Upper lobe of right lung (tissue), 1 donor: ENCODE data around the gene TRIM8. TPM values are rescaled to one million over a fixed set of nuclear protein-coding genes. Genes with fewer than 3 reads are reported as not detected.
A peak's percentile ranks its signal among the peaks of the same experiment; 100 is the strongest.

ENCODE experiments used
- ATAC-seq: fragments of 200-7000 bp; cut with Tn5 transposase; one replicate; pipeline ENCODE4 v1.9.1; 2020; ENCODE audit warnings: mild to moderate bottlenecking, moderate library complexity
- DNase-seq: peaks from one replicate; pipeline ENCODE4 v3.0.0-alpha.2; 2020
- H3K27ac ChIP-seq: fragments of 200-600 bp; one replicate; pipeline ENCODE4 v1.8.0; 2022
- H3K27me3 ChIP-seq: fragments of 200-600 bp; one replicate; pipeline ENCODE4 v1.8.0; 2022; ENCODE audit warnings: mild to moderate bottlenecking
- H3K36me3 ChIP-seq: fragments of 200-600 bp; one replicate; pipeline ENCODE4 v1.8.0; 2022
- H3K4me1 ChIP-seq: fragments of 200-600 bp; one replicate; pipeline ENCODE4 v1.8.0; 2022
- H3K4me3 ChIP-seq: fragments of 200-600 bp; one replicate; pipeline ENCODE4 v1.8.0; 2022; ENCODE audit warnings: mild to moderate bottlenecking
- H3K9me3 ChIP-seq: fragments of 200-600 bp; one replicate; pipeline ENCODE4 v1.8.0; 2022
- intact Hi-C: fragments of 100-400 bp; cut with DNase I; formaldehyde crosslinking; loops from one replicate; pipeline ENCODE4 v1.11.0; 2022
- total RNA-seq: library from RNA; stranded (reverse); fragmentation: NEBNext Ultra II Directional; extraction: Animal tissue kit (Norgen Biotek cat#: 25700); gene quantifications from one replicate; pipeline ENCODE4 v1.2.1, GENCODE V29; 2021
- TF ChIP-seq, protein P1 (sequence below): fragments of 200-600 bp; IDR thresholded peaks from one replicate; pipeline ENCODE4 v1.8.0; 2022; ENCODE audit warnings: antibody characterized with exemption
- donor health status: DM: no; HTN: yes; CAD: no; lungs with severe emphysema.

TRIM8 gene
- total RNA-seq, 1 donor from 2014 or later, result 146 TPM

DNA sequence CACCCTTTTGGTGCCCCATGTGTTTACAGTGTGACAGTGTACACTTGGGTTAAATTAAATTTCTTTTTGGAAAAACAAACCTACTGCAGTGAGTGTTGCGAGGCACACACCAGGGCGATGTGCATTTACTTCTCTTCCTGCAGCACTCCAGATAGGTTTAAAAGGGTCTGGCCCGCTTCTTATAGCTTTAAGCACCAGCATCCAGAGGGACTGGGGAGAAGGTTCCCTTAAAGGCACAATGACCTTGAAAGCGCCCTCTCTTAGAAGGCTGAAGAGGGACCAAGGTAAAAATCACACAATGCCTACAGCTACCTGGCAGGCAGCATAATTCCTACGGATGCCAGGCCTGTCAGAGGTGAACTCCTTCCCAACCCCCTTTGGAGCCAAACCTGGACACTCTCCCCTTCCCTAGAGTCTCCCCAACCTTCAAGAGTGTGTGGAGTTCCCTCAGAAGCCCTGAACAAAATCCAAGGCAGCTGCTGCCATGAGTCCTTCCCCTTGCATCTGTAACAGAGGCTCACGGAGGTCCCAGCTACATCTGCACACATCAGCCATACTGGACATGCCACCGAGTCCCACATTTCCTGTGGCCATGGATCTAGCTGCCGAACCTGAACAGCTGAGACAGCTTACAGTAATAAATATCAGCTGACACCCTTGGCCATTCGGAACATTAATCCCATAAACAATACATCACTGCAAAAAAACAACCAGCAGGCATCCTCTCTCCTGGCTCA lies 33.2 kb downstream of the TRIM8 start:
- Histone ChIP-seq H3K4me3 (no peak overlapping the region), H3K4me1 (peaks cover 66% of the 10 kb centered on the region), H3K9me3 (no peaks in the 10 kb centered on the region), H3K27me3 (no peaks in the 10 kb centered on the region), H3K36me3 (no peaks in the 10 kb centered on the region), H3K27ac (peak overlapping the region; percentile 89)
- TF ChIP-seq, protein P1, sequence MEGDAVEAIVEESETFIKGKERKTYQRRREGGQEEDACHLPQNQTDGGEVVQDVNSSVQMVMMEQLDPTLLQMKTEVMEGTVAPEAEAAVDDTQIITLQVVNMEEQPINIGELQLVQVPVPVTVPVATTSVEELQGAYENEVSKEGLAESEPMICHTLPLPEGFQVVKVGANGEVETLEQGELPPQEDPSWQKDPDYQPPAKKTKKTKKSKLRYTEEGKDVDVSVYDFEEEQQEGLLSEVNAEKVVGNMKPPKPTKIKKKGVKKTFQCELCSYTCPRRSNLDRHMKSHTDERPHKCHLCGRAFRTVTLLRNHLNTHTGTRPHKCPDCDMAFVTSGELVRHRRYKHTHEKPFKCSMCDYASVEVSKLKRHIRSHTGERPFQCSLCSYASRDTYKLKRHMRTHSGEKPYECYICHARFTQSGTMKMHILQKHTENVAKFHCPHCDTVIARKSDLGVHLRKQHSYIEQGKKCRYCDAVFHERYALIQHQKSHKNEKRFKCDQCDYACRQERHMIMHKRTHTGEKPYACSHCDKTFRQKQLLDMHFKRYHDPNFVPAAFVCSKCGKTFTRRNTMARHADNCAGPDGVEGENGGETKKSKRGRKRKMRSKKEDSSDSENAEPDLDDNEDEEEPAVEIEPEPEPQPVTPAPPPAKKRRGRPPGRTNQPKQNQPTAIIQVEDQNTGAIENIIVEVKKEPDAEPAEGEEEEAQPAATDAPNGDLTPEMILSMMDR, result no peak
- ATAC-seq, result no peak
- intact Hi-C loops, result no loop called here
- DNase-seq, result no peak

DNA sequence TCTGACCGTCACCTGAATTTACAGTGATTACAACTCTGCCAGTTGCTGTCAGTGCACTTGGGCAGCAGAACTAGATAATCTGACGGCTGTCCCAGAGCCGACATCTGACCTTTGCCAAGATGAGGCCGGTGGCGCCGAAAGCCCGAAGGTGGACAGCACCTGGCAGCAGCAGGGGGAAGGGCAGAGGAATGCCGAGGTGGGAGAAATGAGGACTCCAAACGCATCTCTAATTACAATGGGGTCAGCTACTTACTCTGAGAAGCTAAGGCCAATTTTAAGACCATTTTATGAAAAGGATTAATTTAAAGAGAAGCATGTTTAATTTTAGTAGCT lies 33.8 kb downstream of the TRIM8 start:
- peak overlapping the region; percentile 89 for H3K27ac ChIP-seq
- H3K27me3 ChIP-seq, result no peaks in the 10 kb centered on the region
- no peak for ATAC-seq
- intact Hi-C loops, result no loop called here
- no peaks in the 10 kb centered on the region for H3K36me3 ChIP-seq
- peaks cover 61% of the 10 kb centered on the region for H3K4me1 ChIP-seq
- DNase-seq, result no peak
- TF ChIP-seq, protein P1, result no peak
- no peak overlapping the region for H3K4me3 ChIP-seq
- no peaks in the 10 kb centered on the region for H3K9me3 ChIP-seq

DNA sequence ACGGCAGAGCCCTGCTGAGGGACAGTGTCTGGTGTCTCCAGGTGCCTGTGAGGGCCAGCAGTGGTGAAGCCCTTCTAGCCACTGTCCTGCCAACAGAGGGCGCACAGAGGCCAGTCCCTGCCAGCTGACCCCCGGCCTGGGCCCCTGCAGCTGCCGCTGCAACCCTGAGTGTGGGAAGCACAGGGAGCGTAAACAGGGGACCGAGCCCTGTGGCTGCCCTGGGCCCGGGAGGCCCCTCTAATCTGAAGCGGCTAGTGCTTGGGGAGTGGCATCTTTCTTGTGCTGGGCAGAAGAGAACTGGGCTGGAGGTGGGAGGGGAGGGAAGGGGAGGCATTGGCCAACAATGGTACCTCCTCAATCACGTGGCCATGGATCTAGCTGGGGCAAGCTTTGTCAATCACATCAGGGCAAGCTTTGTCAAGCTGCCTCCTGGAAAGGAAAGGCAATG lies 34.6 kb downstream of the TRIM8 start:
- intact Hi-C loops, result no loop called here
- ATAC-seq, result peak; percentile 82

DNA sequence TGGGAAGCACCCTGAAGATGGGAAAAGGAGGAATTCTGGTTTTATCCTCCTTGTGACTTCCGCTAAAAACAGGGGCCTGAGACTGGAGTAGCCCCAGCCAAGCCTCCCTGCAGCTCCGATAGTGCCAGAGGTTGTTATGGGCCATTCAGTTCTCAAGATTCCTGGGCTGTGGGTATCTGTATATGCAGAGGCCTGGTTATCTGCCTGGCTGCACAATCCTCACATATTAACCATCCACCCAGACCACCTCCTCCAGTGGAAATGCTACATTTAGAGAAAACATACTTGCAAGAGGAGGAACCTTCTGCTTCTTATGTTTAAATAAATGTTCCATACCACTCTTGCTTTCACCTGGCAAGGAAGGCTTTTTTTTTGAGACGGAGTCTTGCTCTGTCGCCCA lies 35.3 kb downstream of the TRIM8 start:
- Histone ChIP-seq H3K4me1 (peaks cover 46% of the 10 kb centered on the region), H3K36me3 (no peaks in the 10 kb centered on the region), H3K4me3 (no peak overlapping the region), H3K27me3 (no peaks in the 10 kb centered on the region), H3K27ac (no peak overlapping the region), H3K9me3 (no peaks in the 10 kb centered on the region)
- ATAC-seq, result no peak
- no peak for DNase-seq
- intact Hi-C loops, result no loop called here
- TF ChIP-seq, protein P1, result no peak

More for the DNA sequence above, 34.6 kb downstream of the TRIM8 start:
- H3K27ac ChIP-seq, result peak overlapping the region; percentile 1
- H3K4me1 ChIP-seq, result peaks cover 53% of the 10 kb centered on the region
- TF ChIP-seq, protein P1, result peak; percentile 68
- no peak overlapping the region for H3K4me3 ChIP-seq
- peak; percentile 87 for DNase-seq
- no peaks in the 10 kb centered on the region for H3K27me3 ChIP-seq
- H3K9me3 ChIP-seq, result no peaks in the 10 kb centered on the region
- H3K36me3 ChIP-seq, result no peaks in the 10 kb centered on the region

DNA sequence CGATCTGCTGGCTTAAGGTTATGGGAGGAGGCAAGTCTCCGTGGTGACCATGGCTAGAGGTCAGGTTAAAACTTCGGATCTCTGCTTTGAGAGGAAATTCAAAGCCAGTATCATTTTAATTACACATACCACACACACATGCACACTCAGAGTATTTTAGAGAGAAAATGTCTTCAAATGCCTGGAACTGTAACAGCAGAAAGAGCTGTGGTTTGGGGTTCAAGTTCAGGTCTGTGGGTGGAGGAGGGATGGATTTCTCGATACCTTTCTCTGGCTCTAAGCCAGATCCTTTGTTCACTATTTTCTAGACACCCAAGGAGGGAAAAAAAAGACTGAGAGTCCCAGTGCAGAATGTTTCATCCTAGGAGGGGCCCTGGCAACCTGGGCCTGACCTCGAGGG lies 37.4 kb downstream of the TRIM8 start:
- no peak for ATAC-seq

More for the DNA sequence above, 37.4 kb downstream of the TRIM8 start:
- TF ChIP-seq, protein P1, result no peak
- Histone ChIP-seq H3K36me3 (peaks cover 8% of the 10 kb centered on the region), H3K27ac (no peak overlapping the region), H3K27me3 (no peaks in the 10 kb centered on the region), H3K4me1 (peaks cover 25% of the 10 kb centered on the region), H3K4me3 (no peak overlapping the region), H3K9me3 (no peaks in the 10 kb centered on the region)
- intact Hi-C loops, result no loop called here
- no peak for DNase-seq
